ENCODE results near the gene ARHGAP18. TPM values are rescaled to one million over a fixed set of nuclear protein-coding genes. Genes with fewer than 3 reads are reported as not detected.
"Not testable (repeated sequence)": the region's sequence is repeated elsewhere in the genome, so short reads cannot be mapped to it uniquely, and the experiment has no call there.

The ARHGAP18 gene
- total RNA-seq, 3 donors from 2014 or later = 2.1 to 2.5 (median 2.3) TPM

- Mint-ChIP-seq H3K36me3 (ENCODE audit: insufficient read depth) (no peaks in the 10 kb centered on the region), H3K4me3 (no peak overlapping the region), H3K4me1 (ENCODE audit: low read depth) (no peaks in the 10 kb centered on the region), H3K9me3 (no peaks in the 10 kb centered on the region), H3K27me3 (ENCODE audit: low read depth) (no peaks in the 10 kb centered on the region)
- DNase-seq = no peak
- ATAC-seq = no peak
These were observed 126.1 kb downstream of the ARHGAP18 start for GRCh38 chr6:129583866-129584265.

- ATAC-seq (no peak), DNase-seq (no peak)
- Mint-ChIP-seq H3K36me3 (ENCODE audit: insufficient read depth) (no peaks in the 10 kb centered on the region), H3K27me3 (ENCODE audit: low read depth) (no peaks in the 10 kb centered on the region), H3K9me3 (no peaks in the 10 kb centered on the region), H3K4me3 (no peak overlapping the region), H3K4me1 (ENCODE audit: low read depth) (peaks cover 6% of the 10 kb centered on the region)
These were observed 131.7 kb downstream of the ARHGAP18 start for GRCh38 chr6:129578315-129578714.

DNA sequence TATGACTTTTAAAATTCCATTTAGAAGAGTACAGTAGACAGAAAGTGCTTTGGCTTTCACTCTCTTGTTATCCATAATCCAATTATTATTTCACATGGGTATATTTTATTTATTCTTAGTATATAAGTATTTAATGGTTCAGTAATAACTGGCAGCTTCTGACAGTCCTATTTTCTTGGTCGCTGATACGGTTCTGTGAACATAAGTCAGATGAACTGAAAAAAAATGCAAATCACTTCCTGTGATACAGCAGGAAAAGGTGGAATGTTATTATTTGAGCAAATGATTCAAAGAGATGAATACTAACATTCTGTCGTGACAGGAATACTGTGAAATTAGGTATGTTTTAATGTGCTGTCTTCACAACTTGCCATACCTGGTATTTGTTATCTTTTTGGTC, 132.3 kb downstream of the ARHGAP18 start:
- H3K9me3 Mint-ChIP-seq = no peaks in the 10 kb centered on the region
- no peaks in the 10 kb centered on the region for H3K27me3 Mint-ChIP-seq (ENCODE audit: low read depth)
- H3K4me1 Mint-ChIP-seq (ENCODE audit: low read depth) = peaks cover 6% of the 10 kb centered on the region
- DNase-seq (no peak), ATAC-seq (no peak)
- H3K4me3 Mint-ChIP-seq = no peak overlapping the region
- H3K36me3 Mint-ChIP-seq (ENCODE audit: insufficient read depth) = no peaks in the 10 kb centered on the region

DNA sequence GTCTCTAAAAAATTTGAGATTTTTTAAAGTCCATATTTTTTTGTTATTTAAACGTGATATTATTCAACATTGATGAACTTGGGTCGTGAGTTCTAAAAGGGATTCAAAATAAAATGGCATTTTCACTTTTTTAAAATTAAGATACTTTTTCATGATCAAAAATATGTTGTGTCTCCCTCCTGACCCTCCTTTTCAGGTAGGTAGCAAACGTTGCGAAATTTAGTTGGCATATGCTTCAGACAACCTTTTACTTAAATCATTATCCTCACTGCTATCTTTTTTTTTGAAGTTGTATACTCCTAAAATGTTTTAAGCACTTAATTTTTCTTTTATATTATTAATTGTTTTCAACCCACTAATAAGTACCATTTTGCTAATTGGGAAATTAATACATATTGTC, 133.5 kb downstream of the ARHGAP18 start:
- Mint-ChIP-seq H3K36me3 (ENCODE audit: insufficient read depth) (no peaks in the 10 kb centered on the region), H3K27me3 (ENCODE audit: low read depth) (no peaks in the 10 kb centered on the region), H3K4me1 (ENCODE audit: low read depth) (peaks cover 6% of the 10 kb centered on the region), H3K9me3 (no peaks in the 10 kb centered on the region), H3K4me3 (no peak overlapping the region)
- DNase-seq (no peak), ATAC-seq (no peak)

DNA sequence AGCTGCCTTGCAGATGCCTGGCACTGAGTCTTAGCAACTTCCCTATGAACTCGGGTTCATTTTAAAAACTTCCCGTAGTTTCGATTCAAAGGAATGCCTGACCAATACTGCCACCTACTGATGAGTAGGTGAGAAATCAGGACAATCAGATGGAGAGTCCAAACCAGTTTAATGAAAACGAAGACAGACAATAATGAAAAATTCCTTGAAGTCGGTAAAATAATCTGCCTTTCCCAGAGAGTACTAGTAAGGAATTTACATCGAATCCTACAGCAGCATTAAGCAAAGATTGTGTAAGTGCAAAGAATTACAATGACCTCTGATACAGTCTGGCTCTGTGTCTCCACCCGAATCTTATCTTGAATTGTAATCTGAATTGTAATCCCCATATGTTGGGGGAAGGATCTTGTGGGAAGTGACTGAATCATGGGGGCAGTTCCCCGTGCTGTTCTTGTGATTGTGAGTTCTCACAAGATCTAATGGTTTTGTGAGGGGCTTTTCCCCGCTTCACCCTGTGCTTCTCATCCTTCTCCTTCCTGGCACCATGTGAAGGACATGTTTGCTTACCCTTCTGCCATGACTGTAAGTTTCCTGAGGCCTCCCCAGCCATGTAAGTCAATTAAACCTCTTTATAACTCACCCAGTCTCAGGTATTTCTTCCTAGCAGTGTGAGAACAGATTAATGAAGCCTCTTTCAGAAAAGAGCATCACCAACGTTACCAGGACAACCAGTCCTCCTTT, 134.4 kb downstream of the ARHGAP18 start:
- peak overlapping the region; percentile 39 for H3K4me3 Mint-ChIP-seq
- DNase-seq (no peak), ATAC-seq (no peak)
- H3K9me3 Mint-ChIP-seq = no peaks in the 10 kb centered on the region
- H3K4me1 Mint-ChIP-seq (ENCODE audit: low read depth) = peaks cover 6% of the 10 kb centered on the region
- no peaks in the 10 kb centered on the region for H3K27me3 Mint-ChIP-seq (ENCODE audit: low read depth)
- H3K36me3 Mint-ChIP-seq (ENCODE audit: insufficient read depth) = no peaks in the 10 kb centered on the region

- ATAC-seq; H3K27me3 Mint-ChIP-seq (ENCODE audit: low read depth); H3K36me3 Mint-ChIP-seq (ENCODE audit: insufficient read depth); H3K4me3 Mint-ChIP-seq; DNase-seq; H3K4me1 Mint-ChIP-seq (ENCODE audit: low read depth); H3K9me3 Mint-ChIP-seq: not testable (repeated sequence)
These were observed 135.4 kb downstream of the ARHGAP18 start for GRCh38 chr6:129574605-129575004.

DNA sequence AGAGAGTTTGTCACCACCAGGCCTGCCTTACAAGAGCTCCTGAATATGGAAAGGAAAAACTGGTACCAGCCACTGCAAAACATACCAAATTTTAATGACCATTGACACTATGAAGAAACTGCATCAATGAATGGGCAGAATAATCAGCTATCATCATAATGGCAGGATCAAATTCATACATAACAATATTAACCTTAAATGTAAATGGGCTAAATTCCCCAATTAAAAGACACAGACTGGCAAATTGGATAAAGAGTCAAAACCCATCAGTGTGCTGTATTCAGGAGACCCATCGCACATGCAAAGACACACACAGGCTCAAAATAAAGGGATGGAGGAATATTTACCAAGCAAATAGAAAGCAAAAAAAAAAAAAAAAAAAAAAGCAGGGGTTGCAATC, 139.0 kb downstream of the ARHGAP18 start:
- H3K4me3 Mint-ChIP-seq; H3K27me3 Mint-ChIP-seq (ENCODE audit: low read depth); H3K4me1 Mint-ChIP-seq (ENCODE audit: low read depth); H3K9me3 Mint-ChIP-seq; H3K36me3 Mint-ChIP-seq (ENCODE audit: insufficient read depth); DNase-seq; ATAC-seq: not testable (repeated sequence)

DNA sequence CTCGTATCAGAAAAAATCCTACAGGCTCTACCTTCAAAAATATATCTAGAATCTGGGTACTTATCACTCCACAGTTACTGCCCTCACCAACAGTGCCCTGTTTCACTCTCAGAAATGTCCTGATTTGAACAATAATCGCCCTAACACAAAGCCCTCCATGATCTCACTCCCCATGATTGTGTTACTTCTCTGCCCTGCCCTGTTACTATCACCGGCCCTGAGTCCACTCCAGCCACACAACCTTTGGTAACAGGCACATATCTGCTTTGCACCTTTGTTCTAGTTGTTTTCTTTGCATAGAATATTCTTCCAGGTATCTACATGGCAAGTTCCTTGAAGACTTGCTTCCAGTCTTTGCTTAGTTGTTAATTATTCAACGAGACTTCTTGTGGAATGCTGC, 142.0 kb downstream of the ARHGAP18 start:
- H3K4me3 Mint-ChIP-seq = no peak overlapping the region
- H3K4me1 Mint-ChIP-seq (ENCODE audit: low read depth) = no peaks in the 10 kb centered on the region
- H3K9me3 Mint-ChIP-seq = no peaks in the 10 kb centered on the region
- ATAC-seq (no peak), DNase-seq (no peak)
- no peaks in the 10 kb centered on the region for H3K27me3 Mint-ChIP-seq (ENCODE audit: low read depth)
- no peaks in the 10 kb centered on the region for H3K36me3 Mint-ChIP-seq (ENCODE audit: insufficient read depth)

GRCh38 chr6:129567374-129567773, 142.6 kb downstream of the ARHGAP18 start:
- no peaks in the 10 kb centered on the region for H3K9me3 Mint-ChIP-seq
- peak in 1 of 2 donors; percentile 43 for ATAC-seq
- no peaks in the 10 kb centered on the region for H3K36me3 Mint-ChIP-seq (ENCODE audit: insufficient read depth)

GRCh38 chr6:129565811-129566210, 144.2 kb downstream of the ARHGAP18 start:
- Mint-ChIP-seq H3K27me3 (ENCODE audit: low read depth) (no peaks in the 10 kb centered on the region), H3K9me3 (no peaks in the 10 kb centered on the region), H3K4me1 (ENCODE audit: low read depth) (no peaks in the 10 kb centered on the region), H3K4me3 (no peak overlapping the region), H3K36me3 (ENCODE audit: insufficient read depth) (no peaks in the 10 kb centered on the region)
- ATAC-seq (no peak), DNase-seq (no peak)

More at GRCh38 chr6:129567374-129567773, 142.6 kb downstream of the ARHGAP18 start:
- Mint-ChIP-seq H3K4me3 (no peak overlapping the region), H3K4me1 (ENCODE audit: low read depth) (no peaks in the 10 kb centered on the region), H3K27me3 (ENCODE audit: low read depth) (no peaks in the 10 kb centered on the region)
- DNase-seq = peak; percentile 40

DNA sequence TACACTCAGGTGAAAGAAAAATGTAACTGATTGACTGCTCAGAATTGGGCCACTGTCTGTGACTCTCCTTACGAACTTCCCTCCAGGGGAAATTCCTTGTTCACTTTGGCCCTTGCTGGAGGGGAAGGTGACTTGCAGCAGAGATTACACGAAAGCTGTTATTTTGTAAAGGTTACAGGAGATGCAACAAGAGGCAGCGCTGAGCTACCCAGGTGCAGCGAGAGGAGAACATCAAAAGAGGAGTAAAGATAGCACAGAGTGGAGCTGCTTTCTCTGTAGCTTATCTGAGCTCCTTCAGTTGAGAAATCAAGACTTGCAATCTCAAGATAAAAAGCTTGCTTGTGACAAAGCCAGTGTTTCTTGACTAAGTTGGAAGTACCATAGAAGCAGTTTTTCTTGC, 144.6 kb downstream of the ARHGAP18 start:
- no peak for ATAC-seq
- Mint-ChIP-seq H3K36me3 (ENCODE audit: insufficient read depth) (no peaks in the 10 kb centered on the region), H3K27me3 (ENCODE audit: low read depth) (no peaks in the 10 kb centered on the region), H3K4me1 (ENCODE audit: low read depth) (no peaks in the 10 kb centered on the region), H3K9me3 (no peaks in the 10 kb centered on the region), H3K4me3 (no peak overlapping the region)
- no peak for DNase-seq

- no peak overlapping the region for H3K4me3 Mint-ChIP-seq
- no peak for DNase-seq
- H3K27me3 Mint-ChIP-seq (ENCODE audit: low read depth) = no peaks in the 10 kb centered on the region
- ATAC-seq = no peak
- no peaks in the 10 kb centered on the region for H3K4me1 Mint-ChIP-seq (ENCODE audit: low read depth)
- no peaks in the 10 kb centered on the region for H3K9me3 Mint-ChIP-seq
- no peaks in the 10 kb centered on the region for H3K36me3 Mint-ChIP-seq (ENCODE audit: insufficient read depth)
These were observed 151.7 kb downstream of the ARHGAP18 start for GRCh38 chr6:129558248-129558647.

DNA sequence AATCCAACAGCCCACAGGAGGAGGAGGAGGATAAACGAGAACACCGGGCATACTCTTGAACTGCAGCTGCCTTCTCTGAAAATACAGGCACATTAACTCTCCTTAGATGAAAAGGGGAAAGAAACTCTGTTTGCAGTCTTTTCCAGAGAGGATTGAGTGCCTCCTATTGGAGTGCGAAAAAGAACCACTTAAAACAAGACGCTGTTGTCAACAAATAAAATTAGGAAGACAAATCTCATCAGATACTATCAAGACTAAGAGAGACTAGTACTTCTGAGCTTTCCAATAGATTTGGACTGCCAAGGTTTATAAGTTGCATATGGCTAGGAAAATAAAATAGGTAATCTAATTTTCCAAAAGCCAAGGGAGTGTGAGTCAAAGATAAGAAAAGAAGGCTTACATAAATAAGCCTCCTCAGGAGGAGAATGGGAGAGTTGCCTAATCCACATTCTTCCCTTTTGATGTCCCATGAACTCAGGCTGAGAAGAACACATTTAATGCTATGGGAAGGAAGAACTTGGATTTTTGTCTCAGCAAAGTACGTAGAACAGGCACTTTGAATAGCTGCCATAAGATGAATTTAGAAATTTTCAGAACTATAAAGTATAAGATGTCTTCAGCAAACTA, 154.7 kb downstream of the ARHGAP18 start:
- Mint-ChIP-seq H3K4me1 (ENCODE audit: low read depth) (no peaks in the 10 kb centered on the region), H3K4me3 (no peak overlapping the region), H3K9me3 (no peaks in the 10 kb centered on the region), H3K27me3 (ENCODE audit: low read depth) (no peaks in the 10 kb centered on the region), H3K36me3 (ENCODE audit: insufficient read depth) (no peaks in the 10 kb centered on the region)
- DNase-seq = no peak
- ATAC-seq = no peak

DNA sequence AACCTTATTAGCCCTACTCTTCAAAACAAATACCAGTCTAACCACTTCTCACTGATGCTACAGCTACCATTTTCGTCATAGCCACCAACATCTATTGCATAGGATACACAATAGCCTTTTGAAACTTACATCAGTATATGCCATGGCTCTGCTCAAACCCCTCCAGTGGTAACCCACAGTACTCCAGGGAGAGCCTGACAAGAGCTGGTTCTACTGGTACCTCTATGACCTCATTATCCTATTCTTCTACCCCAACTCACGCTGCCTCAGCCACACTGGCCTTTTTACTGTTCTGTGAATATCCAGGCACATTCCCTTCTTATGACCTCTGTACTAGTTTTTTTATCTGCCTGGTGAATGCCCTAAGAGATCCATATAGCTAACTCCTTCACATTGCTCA, 157.6 kb downstream of the ARHGAP18 start:
- no peak for ATAC-seq
- Mint-ChIP-seq H3K4me1 (ENCODE audit: low read depth) (no peaks in the 10 kb centered on the region), H3K9me3 (no peaks in the 10 kb centered on the region), H3K27me3 (ENCODE audit: low read depth) (no peaks in the 10 kb centered on the region), H3K4me3 (no peak overlapping the region), H3K36me3 (ENCODE audit: insufficient read depth) (no peaks in the 10 kb centered on the region)
- no peak for DNase-seq

DNA sequence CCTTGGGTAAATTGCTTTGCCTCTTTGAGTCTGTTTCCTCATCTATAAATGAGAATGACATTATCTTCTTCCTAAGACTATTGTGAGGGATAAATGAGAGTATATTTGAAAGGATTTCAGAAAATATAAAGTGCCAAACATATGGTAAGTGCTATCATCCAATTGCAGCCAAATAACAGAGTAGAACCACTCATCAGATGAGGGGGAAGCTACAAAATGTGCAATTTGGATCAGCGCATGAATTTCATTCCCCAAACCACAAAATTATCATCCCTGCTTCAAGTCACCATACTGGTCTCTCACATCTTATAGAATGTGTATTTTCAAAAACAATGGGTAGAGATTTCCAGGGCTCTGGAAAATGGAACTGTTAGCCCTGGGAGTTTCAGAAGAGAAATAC, 158.5 kb downstream of the ARHGAP18 start:
- Mint-ChIP-seq H3K9me3 (no peaks in the 10 kb centered on the region), H3K4me1 (ENCODE audit: low read depth) (no peaks in the 10 kb centered on the region), H3K27me3 (ENCODE audit: low read depth) (no peaks in the 10 kb centered on the region), H3K4me3 (no peak overlapping the region), H3K36me3 (ENCODE audit: insufficient read depth) (no peaks in the 10 kb centered on the region)
- DNase-seq = no peak
- ATAC-seq = no peak
